ENCODE data around the gene HES3. TPM values are rescaled to one million over a fixed set of nuclear protein-coding genes. Genes with fewer than 3 reads are reported as not detected.

The HES3 gene
- total and polyA plus RNA-seq, 2 of the 4 experiments (the other 2 are of a cell fraction) = not detected

GRCh38 chr1:6279613-6280383, 35.8 kb downstream of the HES3 start:
- no peak overlapping the region for H3K4ac ChIP-seq (ENCODE audit: low read depth, low read length)
- H2AFZ ChIP-seq (replicated peaks; ENCODE audit: low read length, poor library complexity) = no peak overlapping the region
- H3K18ac ChIP-seq (ENCODE audit: low read depth, low read length) = no peak overlapping the region
- in situ Hi-C loops (cut with MboI; ENCODE audit: low sequenced_read_pairs) (no loop called here), dilution Hi-C loops (cut with HindIII; ENCODE audit: low sequenced_read_pairs, unreplicated experiment) (no loop called here), intact Hi-C loops (cut with micrococcal nuclease) (no loop called here)
- POLR2A ChIA-PET (ENCODE audit: unreplicated experiment) = no interaction called here
- 77% methylated on average over 16 of the region's 31 CpGs; no CpG with 5 or more reads in 1 of the 2 experiments for WGBS, 2 experiments (ENCODE audit: extremely low coverage in 2 of 2, insufficient read length in 1 of 2)
- H3K4me1 ChIP-seq (ENCODE audit: control insufficient read depth, insufficient read depth, low read length) = peaks cover 14% of the 10 kb centered on the region
- no peak overlapping the region for H3K4me2 ChIP-seq (ENCODE audit: low read depth, low read length)
- no peak overlapping the region for H3K27ac ChIP-seq (ENCODE audit: insufficient read depth, low read length)
- H3K9ac ChIP-seq (ENCODE audit: low read depth, low read length) = no peak overlapping the region
- H4K5ac ChIP-seq (ENCODE audit: low read depth, low read length) = no peak overlapping the region
- no peak overlapping the region for H3K23ac ChIP-seq (ENCODE audit: low read depth, low read length)
- H4K8ac ChIP-seq (ENCODE audit: low read depth in 2 of 2, low read length in 2 of 2) = no peak overlapping the region
- no peak overlapping the region for H2BK5ac ChIP-seq (ENCODE audit: low read depth, low read length, poor library complexity, severe bottlenecking)
- no peaks in the 10 kb centered on the region for H3K27me3 ChIP-seq (ENCODE audit: control insufficient read depth, insufficient read depth, low read length)
- TF ChIP-seq RFX5 (IDR thresholded peaks at IDR 0.05; ENCODE audit: low read depth, low read length) (no peak), MAFK (IDR thresholded peaks at IDR 0.05; ENCODE audit: low read depth, low read length) (no peak), USF2 (IDR thresholded peaks at IDR 0.05; ENCODE audit: low read depth, low read length) (no peak), BHLHE40 (IDR thresholded peaks at IDR 0.05; ENCODE audit: low read depth, low read length) (no peak), NFE2L2 (IDR thresholded peaks at IDR 0.05; ENCODE audit: low read depth, low read length) (no peak), POLR2A (IDR thresholded peaks at IDR 0.05; ENCODE audit: low read depth, low read length) (no peak), FOS (IDR thresholded peaks at IDR 0.05; ENCODE audit: low read depth, low read length) (no peak), SMC3 (IDR thresholded peaks at IDR 0.05; ENCODE audit: low read depth, low read length) (no peak), CEBPB (IDR thresholded peaks at IDR 0.05; ENCODE audit: low read depth, low read length) (no peak), ELK1 (IDR thresholded peaks at IDR 0.05; ENCODE audit: borderline replicate concordance, low read depth, low read length) (no peak), CTCF (conservative IDR thresholded peaks at IDR 0.05; ENCODE audit: low read depth, low read length) (no peak), MXI1 (IDR thresholded peaks at IDR 0.05; ENCODE audit: borderline replicate concordance, low read depth, low read length) (no peak), CHD1 (IDR thresholded peaks at IDR 0.05; ENCODE audit: low read depth, low read length) (no peak), MAZ (IDR thresholded peaks at IDR 0.05; ENCODE audit: borderline replicate concordance, low read depth, low read length) (no peak), RCOR1 (IDR thresholded peaks at IDR 0.05; ENCODE audit: insufficient replicate concordance, low read length) (no peak), RAD21 (IDR thresholded peaks at IDR 0.05; ENCODE audit: low read length) (no peak)
- peaks cover 0 to 13% of the 10 kb centered on the region in 2 experiments; a peak in 2 of 4 replicates for H3K79me1 ChIP-seq (ENCODE audit: low read depth in 1 of 2, low read length in 2 of 2)
- no TSS peak for BruUV-seq (replicated peaks)
- CTCF ChIA-PET = no interaction called here
- H3K14ac ChIP-seq (replicated peaks; ENCODE audit: low read depth, low read length) = no peak overlapping the region
- H3K56ac ChIP-seq (ENCODE audit: extremely low read depth, insufficient read depth, low read length) = no peak overlapping the region
- no peak overlapping the region for H3K4me3 ChIP-seq (ENCODE audit: insufficient read depth, low read depth, low read length)
- no peak for ATAC-seq (ENCODE audit: low read depth)
- H2BK15ac ChIP-seq (ENCODE audit: low read depth, low read length) = no peak overlapping the region
- H3K9me3 ChIP-seq (ENCODE audit: control insufficient read depth, insufficient read depth, low read length) = no peaks in the 10 kb centered on the region
- H4K20me1 ChIP-seq (ENCODE audit: insufficient read depth, low read length) = no peaks in the 10 kb centered on the region
- H4K91ac ChIP-seq (ENCODE audit: insufficient read depth, low read depth, low read length) = no peak overlapping the region
- H3K36me3 ChIP-seq (ENCODE audit: control insufficient read depth, insufficient read depth, low read length) = no peaks in the 10 kb centered on the region
- DNase-seq = no peak
- no peak overlapping the region for H2BK120ac ChIP-seq (ENCODE audit: low read depth, low read length)
- H3K9me1 ChIP-seq (ENCODE audit: insufficient read depth, low read length) = peaks cover 6% of the 10 kb centered on the region; the same call in 1 of the 2 replicates
- no peak overlapping the region for H2AK5ac ChIP-seq (ENCODE audit: low read depth, low read length)
- H2BK20ac ChIP-seq (ENCODE audit: low read depth, low read length) = no peak overlapping the region
- H2AK9ac ChIP-seq (replicated peaks; ENCODE audit: low read depth, low read length, poor library complexity) = no peak overlapping the region

Measured in IMR-90 (cell line).